HCEC 1CT (cell line): ENCODE measurements around the gene PTK7.

Experiments used
- DNase-seq: peaks from one replicate; pipeline ENCODE4 v3.0.0-alpha.2; 2017

PTK7 gene

GRCh38 chr6:43181942-43182860 lies 106.1 kb downstream of the PTK7 start, which contains the start of gene CUL9:
CUL9 (plus strand) TSS chr6:43182196; CDS start chr6:43184311, 2,115 bp downstream.
- DNase-seq: peak; percentile 67

GRCh38 chr6:43183441-43183840 lies 107.3 kb downstream of the PTK7 start:
- no peak for DNase-seq

GRCh38 chr6:43184268-43184985 lies 108.3 kb downstream of the PTK7 start:
- DNase-seq: no peak

GRCh38 chr6:43185391-43185985 lies 109.4 kb downstream of the PTK7 start:
- DNase-seq: no peak

GRCh38 chr6:43186019-43186418 lies 109.9 kb downstream of the PTK7 start:
- DNase-seq: no peak

GRCh38 chr6:43186706-43187105 lies 110.6 kb downstream of the PTK7 start:
- DNase-seq: no peak

GRCh38 chr6:43187821-43188220 lies 111.7 kb downstream of the PTK7 start:
- DNase-seq: no peak

- no peak for DNase-seq
Measured at GRCh38 chr6:43188426-43188825, 112.3 kb downstream of the PTK7 start.

- no peak for DNase-seq
Measured at GRCh38 chr6:43189776-43190304, 113.7 kb downstream of the PTK7 start.

- no peak for DNase-seq
Measured at GRCh38 chr6:43192911-43193310, 116.8 kb downstream of the PTK7 start.

- no peak for DNase-seq
Measured at GRCh38 chr6:43193929-43194328, 117.8 kb downstream of the PTK7 start.

GRCh38 chr6:43196337-43196736 lies 120.2 kb downstream of the PTK7 start:
- no peak for DNase-seq

- no peak for DNase-seq
Measured at GRCh38 chr6:43199912-43200311, 123.8 kb downstream of the PTK7 start.

- no peak for DNase-seq
Measured at GRCh38 chr6:43200541-43200940, 124.4 kb downstream of the PTK7 start.

GRCh38 chr6:43202451-43202850 lies 126.3 kb downstream of the PTK7 start:
- DNase-seq: no peak

GRCh38 chr6:43203029-43203717 lies 127.1 kb downstream of the PTK7 start:
- no peak for DNase-seq

- no peak for DNase-seq
Measured at GRCh38 chr6:43203718-43204095, 127.6 kb downstream of the PTK7 start.

- no peak for DNase-seq
Measured at GRCh38 chr6:43204271-43205105, 128.4 kb downstream of the PTK7 start.

- DNase-seq: no peak
Measured at GRCh38 chr6:43205849-43206248, 129.7 kb downstream of the PTK7 start.

GRCh38 chr6:43207286-43207685 lies 131.2 kb downstream of the PTK7 start:
- no peak for DNase-seq
